GM21423 (cell line): ENCODE data around the gene CYBA.
"Not testable (repeated sequence)": the region's sequence is repeated elsewhere in the genome, so short reads cannot be mapped to it uniquely, and the experiment has no call there.

ENCODE experiments used
- ATAC-seq: cut with Tn5 transposase; IDR thresholded peaks from one replicate; pipeline ENCODE4 v1.9.1; 2021; ENCODE audit warnings: mild to moderate bottlenecking, moderate library complexity; ENCODE audit not compliant: unreplicated experiment

The CYBA gene

GRCh38 chr16:88614818-88615580 lies 35.9 kb downstream of the CYBA start:
- ATAC-seq: no peak

GRCh38 chr16:88613911-88614817 lies 36.7 kb downstream of the CYBA start:
- ATAC-seq: no peak

- no peak for ATAC-seq
Measured at GRCh38 chr16:88613293-88613692, 37.6 kb downstream of the CYBA start.

- ATAC-seq: no peak
Measured at GRCh38 chr16:88610909-88611812, 39.7 kb downstream of the CYBA start.

GRCh38 chr16:88610080-88610479 lies 40.8 kb downstream of the CYBA start:
- ATAC-seq: no peak

- not testable (repeated sequence) for ATAC-seq
Measured at GRCh38 chr16:88609426-88609825, 41.4 kb downstream of the CYBA start.

- ATAC-seq: no peak
Measured at GRCh38 chr16:88608076-88608475, 42.8 kb downstream of the CYBA start.

GRCh38 chr16:88606148-88606757 lies 44.6 kb downstream of the CYBA start:
- no peak for ATAC-seq

- no peak for ATAC-seq
Measured at GRCh38 chr16:88605186-88606147, 45.4 kb downstream of the CYBA start.

GRCh38 chr16:88602091-88602490 lies 48.8 kb downstream of the CYBA start:
- ATAC-seq: no peak

GRCh38 chr16:88601313-88602036 lies 49.4 kb downstream of the CYBA start:
- ATAC-seq: no peak

GRCh38 chr16:88600539-88600896 lies 50.3 kb downstream of the CYBA start:
- no peak for ATAC-seq

GRCh38 chr16:88599825-88600538 lies 50.9 kb downstream of the CYBA start:
- ATAC-seq: no peak

GRCh38 chr16:88599092-88599733 lies 51.6 kb downstream of the CYBA start:
- ATAC-seq: no peak

- no peak for ATAC-seq
Measured at GRCh38 chr16:88597856-88598491, 52.9 kb downstream of the CYBA start.

GRCh38 chr16:88596483-88596882 lies 54.4 kb downstream of the CYBA start:
- no peak for ATAC-seq

- no peak for ATAC-seq
Measured at GRCh38 chr16:88595921-88596320, 54.9 kb downstream of the CYBA start.
